GM13976 (cell line): ENCODE measurements around the gene IL17D.
"Not testable (repeated sequence)": the region's sequence is repeated elsewhere in the genome, so short reads cannot be mapped to it uniquely, and the experiment has no call there.

Experiments
- DNase-seq: peaks from one replicate; pipeline ENCODE4 v3.0.0; 2012; ENCODE audit warnings: low spot score
- in situ Hi-C: fragments of 300-500 bp; cut with MboI; formaldehyde crosslinking; loops from one replicate; pipeline ENCODE4 v1.12.0; 2022; ENCODE audit warnings: low sequenced_read_pairs, mixed read lengths, inconsistent platforms; ENCODE audit not compliant: unreplicated experiment
- TF ChIP-seq, protein P1 (sequence below): IDR thresholded peaks from 2 replicates; pipeline ENCODE4 v1.5.1; 2012; ENCODE audit warnings: borderline replicate concordance, mild to moderate bottlenecking; ENCODE audit not compliant: insufficient read depth; ENCODE audit errors: extremely low read depth, missing control alignments, control extremely low read depth

Gene IL17D

DNA sequence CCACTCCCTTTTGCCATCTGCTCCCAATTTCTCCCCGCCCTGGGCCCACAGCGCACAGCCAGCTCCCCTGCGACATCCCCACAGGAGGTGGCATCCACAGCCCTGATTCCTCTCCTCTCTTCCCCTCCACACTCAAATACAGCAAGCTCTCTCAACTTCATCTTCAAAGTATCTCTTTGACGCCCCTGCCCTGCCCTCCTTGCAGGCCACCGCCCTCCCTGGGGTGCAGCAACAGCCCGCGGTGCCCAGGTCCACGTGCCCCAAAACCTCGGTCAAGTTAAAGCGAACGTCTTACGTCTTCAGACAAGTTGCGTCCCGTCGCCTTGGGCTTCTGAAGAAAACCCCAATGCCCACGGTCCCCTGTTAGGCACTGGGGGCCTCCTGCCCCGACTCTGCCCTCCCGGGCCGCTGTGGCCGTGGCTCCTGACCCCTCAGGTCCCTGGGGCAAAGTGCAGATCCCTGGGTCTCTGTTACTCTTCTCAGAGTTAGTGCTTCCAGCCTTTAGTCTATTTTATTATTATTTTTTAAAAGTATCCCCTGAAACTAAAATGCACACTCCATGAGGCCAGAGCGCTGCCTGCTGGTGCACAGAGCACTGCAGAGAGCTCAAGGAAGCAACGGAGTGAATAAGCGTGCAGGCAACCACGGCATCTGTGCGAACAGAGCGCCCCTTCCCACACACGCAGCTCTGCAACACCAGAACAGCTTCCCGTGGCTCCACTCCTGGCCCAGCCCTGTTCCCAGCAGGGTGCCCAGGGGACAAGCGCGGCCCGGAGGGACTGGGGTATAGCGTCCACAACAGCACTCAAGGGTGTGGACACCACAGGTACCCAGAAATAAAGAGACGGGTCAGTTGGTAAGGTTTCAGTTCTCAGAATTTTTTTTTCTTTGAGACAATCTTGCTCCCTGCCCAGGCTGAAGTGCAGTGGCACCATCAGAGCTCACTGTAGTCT is 26.4 kb downstream of the IL17D start:
- TF ChIP-seq, protein P1, sequence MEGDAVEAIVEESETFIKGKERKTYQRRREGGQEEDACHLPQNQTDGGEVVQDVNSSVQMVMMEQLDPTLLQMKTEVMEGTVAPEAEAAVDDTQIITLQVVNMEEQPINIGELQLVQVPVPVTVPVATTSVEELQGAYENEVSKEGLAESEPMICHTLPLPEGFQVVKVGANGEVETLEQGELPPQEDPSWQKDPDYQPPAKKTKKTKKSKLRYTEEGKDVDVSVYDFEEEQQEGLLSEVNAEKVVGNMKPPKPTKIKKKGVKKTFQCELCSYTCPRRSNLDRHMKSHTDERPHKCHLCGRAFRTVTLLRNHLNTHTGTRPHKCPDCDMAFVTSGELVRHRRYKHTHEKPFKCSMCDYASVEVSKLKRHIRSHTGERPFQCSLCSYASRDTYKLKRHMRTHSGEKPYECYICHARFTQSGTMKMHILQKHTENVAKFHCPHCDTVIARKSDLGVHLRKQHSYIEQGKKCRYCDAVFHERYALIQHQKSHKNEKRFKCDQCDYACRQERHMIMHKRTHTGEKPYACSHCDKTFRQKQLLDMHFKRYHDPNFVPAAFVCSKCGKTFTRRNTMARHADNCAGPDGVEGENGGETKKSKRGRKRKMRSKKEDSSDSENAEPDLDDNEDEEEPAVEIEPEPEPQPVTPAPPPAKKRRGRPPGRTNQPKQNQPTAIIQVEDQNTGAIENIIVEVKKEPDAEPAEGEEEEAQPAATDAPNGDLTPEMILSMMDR: no peak
- in situ Hi-C loops: no loop called here
- no peak for DNase-seq

DNA sequence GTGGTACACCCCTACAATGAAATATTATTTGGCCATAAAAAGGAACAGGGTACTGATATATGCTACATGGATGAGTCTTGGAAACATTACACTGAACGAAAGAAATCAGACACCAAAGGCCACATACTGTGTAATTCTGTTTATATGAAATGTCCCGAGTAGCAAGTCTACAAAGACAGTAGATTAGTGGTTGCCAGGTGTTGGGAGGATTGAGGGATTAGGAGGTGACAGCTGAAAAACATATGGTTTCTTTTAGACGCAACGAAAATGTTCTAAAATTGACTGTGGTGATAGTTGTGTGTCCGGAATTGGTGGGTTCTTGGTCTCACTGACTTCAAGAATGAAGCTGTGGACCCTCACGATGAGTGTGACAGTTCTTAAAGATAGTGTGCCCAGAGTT is 35.1 kb downstream of the IL17D start:
- DNase-seq: no peak
- TF ChIP-seq, protein P1: no peak
- in situ Hi-C loops: no loop called here

DNA sequence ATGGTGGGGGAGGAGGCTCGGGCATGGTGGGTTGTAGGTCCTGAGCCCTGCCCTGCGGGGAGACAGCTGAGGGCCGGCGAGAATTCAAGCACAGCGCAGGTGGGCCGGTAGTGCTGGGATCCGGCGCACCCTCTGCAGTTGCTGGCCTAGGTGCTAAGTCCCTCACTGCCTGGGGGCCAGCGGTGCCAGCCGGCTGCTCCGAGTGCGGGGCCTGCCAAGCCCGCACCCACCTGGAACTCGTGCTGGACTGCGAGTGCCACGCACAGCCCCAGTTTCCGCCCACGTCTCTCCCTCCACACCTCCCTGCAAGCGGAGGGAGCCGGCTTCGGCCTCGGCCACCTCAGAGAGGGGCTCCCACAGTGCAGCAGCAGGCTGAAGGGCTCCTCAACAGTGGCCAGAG is 36.5 kb downstream of the IL17D start:
- in situ Hi-C loops: no loop called here
- DNase-seq: no peak
- TF ChIP-seq, protein P1: no peak

DNA sequence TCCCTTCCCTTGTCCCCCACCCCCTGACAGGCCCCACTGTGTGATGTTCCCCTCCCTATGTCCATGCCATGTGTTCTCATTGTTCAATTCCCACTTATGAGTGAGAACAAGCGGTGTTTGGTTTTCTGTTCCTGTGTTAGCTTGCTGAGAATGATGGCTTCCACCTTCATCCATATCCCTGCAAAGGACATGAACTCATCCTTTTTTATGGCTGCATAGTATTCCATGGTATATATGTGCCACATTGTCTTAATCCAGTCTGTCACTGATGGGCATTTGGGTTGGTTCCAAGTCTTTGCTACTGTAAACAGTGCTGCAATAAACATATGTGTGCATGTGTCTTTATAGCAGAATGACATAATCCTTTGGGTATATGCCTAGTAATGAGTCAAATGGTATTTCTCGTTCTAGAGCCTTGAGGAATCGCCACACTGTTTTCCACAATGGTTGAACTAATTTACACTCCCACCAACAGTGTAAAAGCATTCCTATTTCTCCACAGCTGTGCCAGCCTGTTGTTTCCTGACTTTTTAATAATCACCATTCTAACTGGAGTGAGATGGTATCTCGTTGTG is 40.4 kb downstream of the IL17D start:
- DNase-seq, in situ Hi-C loops: not testable (repeated sequence)

DNA sequence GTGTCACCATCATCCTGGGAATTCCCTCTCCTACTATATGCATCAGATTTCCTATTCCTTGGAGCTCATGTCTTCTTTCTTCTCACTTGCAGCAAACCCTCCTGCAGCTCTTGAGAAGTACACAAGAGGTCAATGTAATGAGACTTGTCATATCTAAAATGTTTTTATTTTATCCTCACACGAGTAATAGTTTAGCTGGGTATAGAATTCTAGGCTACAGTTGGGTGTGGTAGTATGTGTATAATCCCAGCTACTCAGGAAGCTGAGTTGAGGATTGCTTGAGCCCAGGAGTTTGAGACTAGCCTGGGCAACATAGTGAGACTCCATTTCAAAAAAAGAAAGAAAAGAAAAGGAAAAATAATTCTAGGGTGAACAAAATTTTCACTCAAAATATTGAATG is 45.9 kb downstream of the IL17D start:
- TF ChIP-seq, protein P1: no peak

DNA sequence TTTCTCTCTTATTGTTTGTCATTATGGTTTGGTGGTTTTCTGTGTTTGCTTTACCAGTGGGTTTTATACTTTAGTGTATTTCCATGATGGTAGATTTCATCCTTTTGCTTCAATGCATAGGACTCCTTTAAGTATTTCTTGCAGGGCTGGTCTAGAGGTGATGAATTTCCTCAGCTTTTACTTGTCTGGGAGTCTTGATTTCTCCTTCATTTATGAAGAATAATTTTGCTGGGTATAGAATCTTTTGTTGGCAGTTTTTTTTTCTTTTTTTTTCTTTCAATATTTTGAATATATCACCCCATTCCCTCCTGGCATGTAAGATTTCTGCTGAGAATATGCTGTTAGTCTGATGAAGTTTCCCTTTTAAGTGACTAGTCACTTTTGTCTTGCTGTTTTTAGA is 50.5 kb downstream of the IL17D start:
- TF ChIP-seq, protein P1: no peak
- DNase-seq: no peak
- in situ Hi-C loops: no loop called here

More for the DNA sequence above, 45.9 kb downstream of the IL17D start:
- in situ Hi-C loops: no loop called here
- no peak for DNase-seq

DNA sequence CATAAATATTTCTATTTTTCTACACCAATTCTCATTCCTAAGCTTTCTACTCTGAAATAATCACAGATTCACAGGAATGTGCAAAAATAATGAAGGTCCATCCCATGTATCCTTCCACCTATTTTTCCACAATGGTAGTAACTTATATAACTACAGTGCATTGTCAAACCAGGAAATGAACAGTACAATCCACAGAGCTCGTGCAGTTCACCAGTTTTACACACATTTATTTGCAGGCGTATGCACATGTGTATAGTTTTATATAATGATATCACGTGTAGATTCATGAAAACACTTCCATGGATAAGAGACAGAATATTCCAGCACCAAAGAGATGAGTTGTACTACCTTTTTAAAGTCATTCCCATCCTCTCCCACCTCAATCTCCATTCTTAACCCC is 57.4 kb downstream of the IL17D start:
- TF ChIP-seq, protein P1: no peak
- DNase-seq: no peak
- in situ Hi-C loops: no loop called here
